ENCODE data around the gene CCDC120. TPM values are rescaled to one million over a fixed set of nuclear protein-coding genes. Genes with fewer than 3 reads are reported as not detected.

CCDC120 gene
- total and polyA plus RNA-seq, 9 of the 15 experiments (the other 6 are each of a cell fraction or from before 2014, with no cell fraction given): 0.13 to 3.6 (median 0.54) TPM

- TF ChIP-seq TFAP4 (CRISPR knock-in tag; IDR thresholded peaks at IDR 0.05; ENCODE audit: borderline replicate concordance) (peak; percentile 16; the same call in 1 of the 2 replicates), FOXA1 (IDR thresholded peaks at IDR 0.05; ENCODE audit: borderline replicate concordance) (no peak), POLR2G (IDR thresholded peaks at IDR 0.05; ENCODE audit: low read depth, low read length) (no peak), EP300 (IDR thresholded peaks at IDR 0.05; ENCODE audit: low read length) (peak; percentile 76), FOSL1 (tag; conservative IDR thresholded peaks at IDR 0.05) (peak; percentile 70), MAFG (tag; conservative IDR thresholded peaks at IDR 0.05) (peak; percentile 100), MAFF (IDR thresholded peaks at IDR 0.05; ENCODE audit: low read length) (peak; percentile 99), NCOR1 (IDR thresholded peaks at IDR 0.05) (peak; percentile 49; the same call in 1 of the 2 replicates), CBFA2T3 (IDR thresholded peaks at IDR 0.05) (peak; percentile 40), ZNF592 (IDR thresholded peaks at IDR 0.05) (peak; percentile 50; the same call in 1 of the 2 replicates), ZNF639 (CRISPR knock-in tag; conservative IDR thresholded peaks at IDR 0.05 in 1 of 2, IDR thresholded peaks at IDR 0.05 in 1 of 2) (peak in 1 of 2 experiments; percentile 39; a peak in 1 of 4 replicates), MYC (IDR thresholded peaks at IDR 0.05; ENCODE audit: low read depth, low read length) (peak; percentile 35; the same call in 1 of the 2 replicates), MYC (CRISPR knock-in tag; IDR thresholded peaks at IDR 0.05; ENCODE audit: borderline replicate concordance, low read depth) (no peak), PTRF (tag; IDR thresholded peaks at IDR 0.05) (no peak), HOXB6 (CRISPR knock-in tag; IDR thresholded peaks at IDR 0.05; ENCODE audit: borderline replicate concordance) (no peak), ETV6 (IDR thresholded peaks at IDR 0.05; ENCODE audit: borderline replicate concordance in 1 of 2, low read depth in 2 of 2, low read length in 1 of 2) (no peak), ETV6 (CRISPR knock-in tag; IDR thresholded peaks at IDR 0.05; ENCODE audit: borderline replicate concordance) (no peak), ZNF316 (IDR thresholded peaks at IDR 0.05) (peak; percentile 99), TEAD4 (IDR thresholded peaks at IDR 0.05; ENCODE audit: low read length) (no peak), TEAD4 (CRISPR knock-in tag; IDR thresholded peaks at IDR 0.05; ENCODE audit: borderline replicate concordance) (no peak), MEF2D (tag; conservative IDR thresholded peaks at IDR 0.05; ENCODE audit: low read depth) (no peak), ZC3H11A (IDR thresholded peaks at IDR 0.05; ENCODE audit: low read depth, low read length) (no peak)
Observed at GRCh38 chrX:49039598-49040375, 19.0 kb upstream of the CCDC120 start (continued).
